HG02623 (cell line): ENCODE results near the gene ARHGAP20.

Experiments
- ATAC-seq: cut with Tn5 transposase; IDR thresholded peaks from one replicate; pipeline ENCODE4 v1.9.1; 2021; ENCODE audit warnings: moderate library complexity; ENCODE audit not compliant: unreplicated experiment

The ARHGAP20 gene

GRCh38 chr11:110613197-110613918 is 98.9 kb downstream of the ARHGAP20 start:
- ATAC-seq: no peak

GRCh38 chr11:110606415-110606814 is 105.8 kb downstream of the ARHGAP20 start:
- ATAC-seq: no peak

- no peak for ATAC-seq
These were observed 110.3 kb downstream of the ARHGAP20 start for GRCh38 chr11:110601936-110602335.

- no peak for ATAC-seq
These were observed 111.9 kb downstream of the ARHGAP20 start for GRCh38 chr11:110600322-110600721.

- ATAC-seq: no peak
These were observed 113.0 kb downstream of the ARHGAP20 start for GRCh38 chr11:110599207-110599606.

GRCh38 chr11:110598725-110599124 is 113.5 kb downstream of the ARHGAP20 start:
- ATAC-seq: no peak

- no peak for ATAC-seq
These were observed 124.3 kb downstream of the ARHGAP20 start for GRCh38 chr11:110587972-110588371.

- no peak for ATAC-seq
These were observed 125.1 kb downstream of the ARHGAP20 start for GRCh38 chr11:110587129-110587528.

- no peak for ATAC-seq
These were observed 128.1 kb downstream of the ARHGAP20 start for GRCh38 chr11:110584150-110584549.

DNA sequence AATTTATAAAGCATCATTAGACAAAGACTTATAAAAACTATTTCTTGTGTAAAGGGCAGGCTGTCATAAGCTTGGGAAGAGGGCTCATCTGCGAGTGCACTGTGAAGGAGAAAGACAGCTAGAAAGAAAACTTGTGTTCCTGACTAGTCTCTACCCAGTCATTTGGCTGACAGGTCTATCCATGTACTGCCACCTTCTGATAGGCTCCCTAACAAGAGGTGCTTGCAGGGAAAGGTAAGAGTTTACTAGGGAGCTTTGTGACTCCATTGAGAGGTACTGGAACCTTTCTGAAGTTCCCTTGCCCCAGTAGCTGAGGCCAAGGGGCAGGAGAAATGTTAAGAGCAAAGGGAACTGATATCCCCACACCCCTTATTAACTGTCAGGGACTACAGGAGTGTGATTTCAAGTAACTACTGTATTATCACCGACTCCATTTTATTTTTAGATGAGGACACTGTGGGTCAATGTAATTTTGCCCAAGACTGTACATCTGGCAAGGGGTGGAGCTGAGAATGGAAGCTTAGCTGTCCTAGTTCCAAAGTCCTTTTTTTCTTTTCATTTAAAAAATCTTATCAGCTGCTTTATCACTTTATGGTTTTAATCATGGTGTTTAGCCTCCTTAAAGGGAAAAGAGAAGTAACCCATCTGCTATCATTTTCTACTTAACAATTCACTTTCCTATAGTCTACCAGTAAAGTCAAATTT is 129.4 kb downstream of the ARHGAP20 start:
- no peak for ATAC-seq

GRCh38 chr11:110580571-110580970 is 131.7 kb downstream of the ARHGAP20 start:
- ATAC-seq: no peak

- ATAC-seq: no peak
These were observed 138.8 kb downstream of the ARHGAP20 start for GRCh38 chr11:110573411-110573810.

GRCh38 chr11:110571081-110571720 is 141.0 kb downstream of the ARHGAP20 start:
- no peak for ATAC-seq

- no peak for ATAC-seq
These were observed 145.7 kb downstream of the ARHGAP20 start for GRCh38 chr11:110566577-110566976.

DNA sequence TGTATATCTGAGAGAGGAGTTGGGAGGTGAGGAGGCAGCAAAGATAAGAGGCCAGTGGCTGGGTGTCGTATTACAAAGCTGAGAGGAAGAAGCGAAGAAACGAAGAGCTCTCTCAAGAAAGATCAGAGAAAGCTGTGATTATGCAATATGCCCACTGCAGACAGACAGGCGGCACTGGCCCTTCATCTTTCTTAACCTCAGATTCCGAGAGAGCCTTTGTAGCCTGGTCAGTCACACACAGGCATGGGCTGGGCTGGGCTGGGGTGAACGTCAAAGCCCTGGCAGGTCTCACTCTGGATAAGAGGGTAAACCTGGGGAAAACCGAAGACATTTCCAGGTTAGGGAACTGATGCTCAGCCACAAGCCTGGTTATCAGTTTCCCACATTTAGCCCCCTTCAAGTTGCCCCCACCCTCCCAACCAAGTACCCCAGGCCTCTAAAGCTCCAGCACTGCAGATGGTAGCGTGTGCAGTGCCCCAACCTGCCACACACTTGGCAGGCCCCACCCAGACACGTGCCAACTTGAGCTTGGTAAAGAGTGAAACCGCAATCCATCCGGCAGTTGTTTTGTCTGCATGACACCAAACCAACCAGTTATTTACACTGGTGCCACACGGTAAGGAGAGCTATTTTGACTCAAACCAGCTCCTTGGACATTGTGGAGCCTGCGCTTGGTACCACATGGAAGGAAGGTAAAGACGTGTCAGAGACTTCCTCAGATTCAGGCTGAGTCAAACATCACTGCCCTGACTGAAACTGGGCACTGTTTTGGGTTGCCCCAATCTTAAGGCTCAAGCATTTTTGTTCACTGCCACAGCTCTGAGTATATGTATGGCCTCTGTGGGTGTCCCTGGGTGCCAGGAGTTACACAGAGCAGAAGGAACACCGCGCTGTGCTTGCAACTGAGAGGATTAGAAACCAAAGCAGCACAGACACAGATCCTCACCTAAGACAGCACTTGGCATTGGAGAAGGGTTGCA is 146.6 kb downstream of the ARHGAP20 start:
- ATAC-seq: no peak

GRCh38 chr11:110564676-110565356 is 147.4 kb downstream of the ARHGAP20 start:
- ATAC-seq: no peak

DNA sequence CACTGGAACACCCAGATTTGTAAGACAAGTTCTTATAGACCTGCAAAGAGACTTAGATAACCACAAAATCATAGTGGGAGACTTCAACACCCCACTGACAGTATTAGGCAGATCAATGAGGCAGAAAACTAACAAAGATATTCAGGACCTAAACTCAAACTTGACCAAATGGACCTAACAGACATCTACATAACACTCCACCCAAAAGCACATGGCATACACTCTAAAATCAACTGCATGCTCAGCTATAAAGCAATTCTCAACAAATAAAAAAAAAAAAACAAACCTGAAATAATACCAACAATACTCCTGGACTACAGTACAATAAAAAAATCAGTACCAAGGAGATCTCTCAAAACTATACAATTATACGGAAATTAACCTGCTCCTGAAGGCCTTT is 167.5 kb downstream of the ARHGAP20 start:
- no peak for ATAC-seq

DNA sequence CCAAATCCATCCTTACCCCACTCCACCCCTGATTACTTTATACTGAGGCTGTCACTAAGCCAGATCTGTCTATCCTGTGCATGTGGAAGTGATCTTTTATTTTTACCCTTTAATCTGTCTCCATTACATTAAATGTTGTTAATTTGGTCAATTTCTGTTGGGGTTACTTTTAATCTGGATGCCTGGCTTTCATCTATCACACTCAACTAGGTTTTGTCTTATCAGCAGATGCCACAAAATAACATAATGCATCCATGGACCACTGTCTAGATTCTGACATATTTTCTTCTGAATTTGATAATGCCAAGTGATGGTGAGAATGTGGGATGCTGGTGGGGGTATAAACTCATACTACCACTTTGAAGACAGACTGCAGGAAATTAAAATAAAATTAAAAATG is 174.1 kb downstream of the ARHGAP20 start:
- no peak for ATAC-seq

GRCh38 chr11:110530900-110531741 is 181.1 kb downstream of the ARHGAP20 start:
- no peak for ATAC-seq
